ENCODE data around the gene EXOC3.
A peak's percentile ranks its signal among the peaks of the same experiment; 100 is the strongest.

The EXOC3 gene

GRCh38 chr5:439181-439580 lies 3.8 kb upstream of the EXOC3 start:
- no peak for DNase-seq (ENCODE audit: low spot score)

- DNase-seq (ENCODE audit: low spot score): no peak
Observed at GRCh38 chr5:439636-440035, 3.3 kb upstream of the EXOC3 start.

GRCh38 chr5:440401-441201 lies 2.4 kb upstream of the EXOC3 start:
- no peak for DNase-seq (ENCODE audit: low spot score)

GRCh38 chr5:441996-442334 lies 1.0 kb upstream of the EXOC3 start:
- no peak for DNase-seq (ENCODE audit: low spot score)

- peak; percentile 45 for DNase-seq (ENCODE audit: low spot score)
Observed at GRCh38 chr5:443239-444151, 519 bp downstream of the EXOC3 start.

GRCh38 chr5:444226-444625 lies 1.2 kb downstream of the EXOC3 start:
- DNase-seq (ENCODE audit: low spot score): no peak

GRCh38 chr5:445591-445990 lies 2.6 kb downstream of the EXOC3 start:
- no peak for DNase-seq (ENCODE audit: low spot score)

GRCh38 chr5:446066-446882 lies 3.3 kb downstream of the EXOC3 start:
- no peak for DNase-seq (ENCODE audit: low spot score)

GRCh38 chr5:446883-447263 lies 3.9 kb downstream of the EXOC3 start:
- DNase-seq (ENCODE audit: low spot score): peak; percentile 56

GRCh38 chr5:447501-447900 lies 4.5 kb downstream of the EXOC3 start:
- DNase-seq (ENCODE audit: low spot score): no peak

- no peak for DNase-seq (ENCODE audit: low spot score)
Observed at GRCh38 chr5:448061-448765, 5.2 kb downstream of the EXOC3 start.

GRCh38 chr5:448766-449090 lies 5.8 kb downstream of the EXOC3 start:
- no peak for DNase-seq (ENCODE audit: low spot score)

- no peak for DNase-seq (ENCODE audit: low spot score)
Observed at GRCh38 chr5:449151-449550, 6.2 kb downstream of the EXOC3 start.

GRCh38 chr5:451587-452458 lies 8.8 kb downstream of the EXOC3 start:
- no peak for DNase-seq (ENCODE audit: low spot score)

GRCh38 chr5:452978-453710 lies 10.2 kb downstream of the EXOC3 start:
- no peak for DNase-seq (ENCODE audit: low spot score)

- DNase-seq (ENCODE audit: low spot score): no peak
Observed at GRCh38 chr5:453725-454481, 10.9 kb downstream of the EXOC3 start.

- DNase-seq (ENCODE audit: low spot score): no peak
Observed at GRCh38 chr5:454936-455335, 12.0 kb downstream of the EXOC3 start.

GRCh38 chr5:455806-456205 lies 12.8 kb downstream of the EXOC3 start:
- no peak for DNase-seq (ENCODE audit: low spot score)

GRCh38 chr5:456351-457194 lies 13.6 kb downstream of the EXOC3 start:
- no peak for DNase-seq (ENCODE audit: low spot score)
